ENCODE measurements around the gene BMERB1. TPM values are rescaled to one million over a fixed set of nuclear protein-coding genes. Genes with fewer than 3 reads are reported as not detected.

BMERB1 gene
- total and polyA plus RNA-seq, 9 of the 15 experiments (the other 6 are each of a cell fraction or from before 2014, with no cell fraction given) = 0.29 to 2.9 (median 0.94) TPM

DNA sequence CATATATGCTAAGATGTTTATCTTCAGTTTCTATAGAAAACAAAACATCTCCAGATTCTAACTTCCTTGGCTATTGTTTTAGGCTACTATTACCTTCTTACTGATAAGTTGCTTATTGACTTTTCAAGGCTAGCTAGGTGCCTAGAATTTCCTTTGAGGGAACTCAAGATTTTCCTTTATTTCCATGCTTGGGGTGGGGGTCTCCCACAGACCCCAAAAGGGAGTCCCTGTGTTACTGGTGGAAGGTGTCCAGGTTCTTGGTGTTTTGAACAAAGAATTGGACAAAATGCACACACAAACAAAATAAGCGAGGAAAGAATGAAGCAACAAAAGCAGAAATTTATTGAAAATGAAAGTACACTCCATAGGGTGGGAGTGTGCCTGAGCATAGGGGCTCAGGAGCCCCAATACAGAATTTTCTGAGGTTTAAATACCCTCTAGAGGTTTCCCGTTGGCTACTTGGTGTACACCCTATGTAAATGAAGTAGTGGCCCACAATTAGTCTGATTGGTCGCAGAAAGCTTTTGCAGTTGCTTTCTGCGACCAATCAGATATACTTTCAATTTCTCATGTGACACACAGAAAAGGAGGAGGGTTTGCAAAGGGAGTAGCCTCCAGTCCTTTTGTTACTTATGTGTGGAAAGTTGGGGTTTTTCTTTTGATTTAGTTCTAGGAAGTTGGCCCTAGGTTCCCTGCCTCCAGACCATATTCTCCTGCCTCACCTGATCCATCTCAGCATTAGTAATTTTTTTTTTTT is 141.1 kb downstream of the BMERB1 start (continued):
- TF ChIP-seq KAT7 (CRISPR knock-in tag; IDR thresholded peaks at IDR 0.05; ENCODE audit: borderline replicate concordance) = no peak
- TF ChIP-seq IFI16 (CRISPR knock-in tag; IDR thresholded peaks at IDR 0.05) = no peak
- no peak for TF ChIP-seq SNRNP70 (optimal IDR thresholded peaks at IDR 0.05; ENCODE audit: low read depth, low read length)
- TF ChIP-seq, protein P1, sequence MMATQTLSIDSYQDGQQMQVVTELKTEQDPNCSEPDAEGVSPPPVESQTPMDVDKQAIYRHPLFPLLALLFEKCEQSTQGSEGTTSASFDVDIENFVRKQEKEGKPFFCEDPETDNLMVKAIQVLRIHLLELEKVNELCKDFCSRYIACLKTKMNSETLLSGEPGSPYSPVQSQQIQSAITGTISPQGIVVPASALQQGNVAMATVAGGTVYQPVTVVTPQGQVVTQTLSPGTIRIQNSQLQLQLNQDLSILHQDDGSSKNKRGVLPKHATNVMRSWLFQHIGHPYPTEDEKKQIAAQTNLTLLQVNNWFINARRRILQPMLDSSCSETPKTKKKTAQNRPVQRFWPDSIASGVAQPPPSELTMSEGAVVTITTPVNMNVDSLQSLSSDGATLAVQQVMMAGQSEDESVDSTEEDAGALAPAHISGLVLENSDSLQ (IDR thresholded peaks at IDR 0.05) = peak; percentile 34; the same call in 1 of the 2 replicates
- no peak for TF ChIP-seq LARP7 (IDR thresholded peaks at IDR 0.05)
- TF ChIP-seq, protein P2, sequence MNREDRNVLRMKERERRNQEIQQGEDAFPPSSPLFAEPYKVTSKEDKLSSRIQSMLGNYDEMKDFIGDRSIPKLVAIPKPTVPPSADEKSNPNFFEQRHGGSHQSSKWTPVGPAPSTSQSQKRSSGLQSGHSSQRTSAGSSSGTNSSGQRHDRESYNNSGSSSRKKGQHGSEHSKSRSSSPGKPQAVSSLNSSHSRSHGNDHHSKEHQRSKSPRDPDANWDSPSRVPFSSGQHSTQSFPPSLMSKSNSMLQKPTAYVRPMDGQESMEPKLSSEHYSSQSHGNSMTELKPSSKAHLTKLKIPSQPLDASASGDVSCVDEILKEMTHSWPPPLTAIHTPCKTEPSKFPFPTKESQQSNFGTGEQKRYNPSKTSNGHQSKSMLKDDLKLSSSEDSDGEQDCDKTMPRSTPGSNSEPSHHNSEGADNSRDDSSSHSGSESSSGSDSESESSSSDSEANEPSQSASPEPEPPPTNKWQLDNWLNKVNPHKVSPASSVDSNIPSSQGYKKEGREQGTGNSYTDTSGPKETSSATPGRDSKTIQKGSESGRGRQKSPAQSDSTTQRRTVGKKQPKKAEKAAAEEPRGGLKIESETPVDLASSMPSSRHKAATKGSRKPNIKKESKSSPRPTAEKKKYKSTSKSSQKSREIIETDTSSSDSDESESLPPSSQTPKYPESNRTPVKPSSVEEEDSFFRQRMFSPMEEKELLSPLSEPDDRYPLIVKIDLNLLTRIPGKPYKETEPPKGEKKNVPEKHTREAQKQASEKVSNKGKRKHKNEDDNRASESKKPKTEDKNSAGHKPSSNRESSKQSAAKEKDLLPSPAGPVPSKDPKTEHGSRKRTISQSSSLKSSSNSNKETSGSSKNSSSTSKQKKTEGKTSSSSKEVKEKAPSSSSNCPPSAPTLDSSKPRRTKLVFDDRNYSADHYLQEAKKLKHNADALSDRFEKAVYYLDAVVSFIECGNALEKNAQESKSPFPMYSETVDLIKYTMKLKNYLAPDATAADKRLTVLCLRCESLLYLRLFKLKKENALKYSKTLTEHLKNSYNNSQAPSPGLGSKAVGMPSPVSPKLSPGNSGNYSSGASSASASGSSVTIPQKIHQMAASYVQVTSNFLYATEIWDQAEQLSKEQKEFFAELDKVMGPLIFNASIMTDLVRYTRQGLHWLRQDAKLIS (CRISPR knock-in tag; IDR thresholded peaks at IDR 0.05) = no peak
- TF ChIP-seq FOXA1 (IDR thresholded peaks at IDR 0.05; ENCODE audit: borderline replicate concordance) = no peak
- no peak for TF ChIP-seq HLTF (IDR thresholded peaks at IDR 0.05)
- TF ChIP-seq ARHGAP35 (IDR thresholded peaks at IDR 0.05; ENCODE audit: partially characterized antibody) = no peak
- TF ChIP-seq HNRNPH1 (optimal IDR thresholded peaks at IDR 0.05; ENCODE audit: low read depth, low read length) = no peak
- no peak for TF ChIP-seq TEAD2 (tag; IDR thresholded peaks at IDR 0.05)
- TF ChIP-seq, protein P3, sequence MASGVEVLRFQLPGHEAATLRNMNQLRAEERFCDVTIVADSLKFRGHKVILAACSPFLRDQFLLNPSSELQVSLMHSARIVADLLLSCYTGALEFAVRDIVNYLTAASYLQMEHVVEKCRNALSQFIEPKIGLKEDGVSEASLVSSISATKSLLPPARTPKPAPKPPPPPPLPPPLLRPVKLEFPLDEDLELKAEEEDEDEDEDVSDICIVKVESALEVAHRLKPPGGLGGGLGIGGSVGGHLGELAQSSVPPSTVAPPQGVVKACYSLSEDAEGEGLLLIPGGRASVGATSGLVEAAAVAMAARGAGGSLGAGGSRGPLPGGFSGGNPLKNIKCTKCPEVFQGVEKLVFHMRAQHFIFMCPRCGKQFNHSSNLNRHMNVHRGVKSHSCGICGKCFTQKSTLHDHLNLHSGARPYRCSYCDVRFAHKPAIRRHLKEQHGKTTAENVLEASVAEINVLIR (CRISPR knock-in tag; IDR thresholded peaks at IDR 0.05) = 0 out of 2 replicates have a peak, but pooled peaks have one; percentile 43
- TF ChIP-seq PML (IDR thresholded peaks at IDR 0.05; ENCODE audit: low read length) = 0 out of 2 replicates have a peak, but pooled peaks have one; percentile 21
- no peak for TF ChIP-seq NFE2 (IDR thresholded peaks at IDR 0.05; ENCODE audit: low read depth)
- TF ChIP-seq TAF1 (IDR thresholded peaks at IDR 0.05; ENCODE audit: control insufficient read depth, extremely low read depth, insufficient read depth, low read length, severe bottlenecking) = peak; percentile 29
- 0 out of 2 replicates have a peak, but pooled peaks have one; percentile 65 for TF ChIP-seq CHCHD3 (CRISPR knock-in tag; IDR thresholded peaks at IDR 0.05)
- no peak for TF ChIP-seq SPI1 (IDR thresholded peaks at IDR 0.05; ENCODE audit: borderline replicate concordance, low read depth, low read length)
- TF ChIP-seq CBFA2T3 (IDR thresholded peaks at IDR 0.05) = no peak
- no peak for TF ChIP-seq KDM1A (IDR thresholded peaks at IDR 0.05)
- TF ChIP-seq, protein P4, sequence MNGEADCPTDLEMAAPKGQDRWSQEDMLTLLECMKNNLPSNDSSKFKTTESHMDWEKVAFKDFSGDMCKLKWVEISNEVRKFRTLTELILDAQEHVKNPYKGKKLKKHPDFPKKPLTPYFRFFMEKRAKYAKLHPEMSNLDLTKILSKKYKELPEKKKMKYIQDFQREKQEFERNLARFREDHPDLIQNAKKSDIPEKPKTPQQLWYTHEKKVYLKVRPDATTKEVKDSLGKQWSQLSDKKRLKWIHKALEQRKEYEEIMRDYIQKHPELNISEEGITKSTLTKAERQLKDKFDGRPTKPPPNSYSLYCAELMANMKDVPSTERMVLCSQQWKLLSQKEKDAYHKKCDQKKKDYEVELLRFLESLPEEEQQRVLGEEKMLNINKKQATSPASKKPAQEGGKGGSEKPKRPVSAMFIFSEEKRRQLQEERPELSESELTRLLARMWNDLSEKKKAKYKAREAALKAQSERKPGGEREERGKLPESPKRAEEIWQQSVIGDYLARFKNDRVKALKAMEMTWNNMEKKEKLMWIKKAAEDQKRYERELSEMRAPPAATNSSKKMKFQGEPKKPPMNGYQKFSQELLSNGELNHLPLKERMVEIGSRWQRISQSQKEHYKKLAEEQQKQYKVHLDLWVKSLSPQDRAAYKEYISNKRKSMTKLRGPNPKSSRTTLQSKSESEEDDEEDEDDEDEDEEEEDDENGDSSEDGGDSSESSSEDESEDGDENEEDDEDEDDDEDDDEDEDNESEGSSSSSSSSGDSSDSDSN (IDR thresholded peaks at IDR 0.05; ENCODE audit: borderline replicate concordance in 1 of 2, low read depth in 2 of 2, low read length in 2 of 2) = no peak
- no peak for TF ChIP-seq ATF7 (IDR thresholded peaks at IDR 0.05)
- TF ChIP-seq SMARCA4 (IDR thresholded peaks at IDR 0.05) = peak; percentile 57; the same call in 1 of the 2 replicates

All from K562 (cell line).